H1 (cell line): ENCODE data around the gene BIRC2. TPM values are rescaled to one million over a fixed set of nuclear protein-coding genes. Genes with fewer than 3 reads are reported as not detected.

Experiments
- HDAC6 ChIP-seq: IDR thresholded peaks from one replicate; pipeline ENCODE4 v1.7.1; 2012; ENCODE audit warnings: low read depth, mild to moderate bottlenecking, inconsistent platforms, low read length, moderate library complexity
- SP2 ChIP-seq: IDR thresholded peaks from 2 replicates; pipeline ENCODE4 v1.6.1; 2012; ENCODE audit warnings: mild to moderate bottlenecking, low read length, inconsistent platforms
- TAF1 ChIP-seq: IDR thresholded peaks from 2 replicates; pipeline ENCODE4 v1.6.1; 2011; ENCODE audit warnings: mild to moderate bottlenecking, low read depth, low read length
- polyA plus RNA-seq, 7 experiments: library from polyadenylated mRNA; depleted of rRNA in 3 of 7; stranded (reverse) in 5 of 7; unstranded in 2 of 7; fragments of >200 nt in 5 of 7; fragments of 200-250 nt in 2 of 7; gene quantifications; 1 replicate in 5 of 7; 2 replicates in 1 of 7; 4 replicates in 1 of 7; pipeline versions ENCODE4 v1.2.1 to v1.2.3, GENCODE V29; 2011 to 2013; ENCODE audit warnings: missing spikeins in 2 of 7, mixed read lengths in 2 of 7
- total RNA-seq: library from RNA; stranded (reverse); fragmentation: NEBNext Ultra II Directional; extraction: Animal tissue kit (Norgen Biotek cat#: 25700); gene quantifications from 2 replicates; pipeline ENCODE4 v1.2.1, GENCODE V29; 2021

BIRC2 gene
- total and polyA plus RNA-seq, 2 of the 8 experiments (the other 6 are each of a cell fraction or from before 2014, with no cell fraction given), result 18.4 to 24.7 TPM

DNA sequence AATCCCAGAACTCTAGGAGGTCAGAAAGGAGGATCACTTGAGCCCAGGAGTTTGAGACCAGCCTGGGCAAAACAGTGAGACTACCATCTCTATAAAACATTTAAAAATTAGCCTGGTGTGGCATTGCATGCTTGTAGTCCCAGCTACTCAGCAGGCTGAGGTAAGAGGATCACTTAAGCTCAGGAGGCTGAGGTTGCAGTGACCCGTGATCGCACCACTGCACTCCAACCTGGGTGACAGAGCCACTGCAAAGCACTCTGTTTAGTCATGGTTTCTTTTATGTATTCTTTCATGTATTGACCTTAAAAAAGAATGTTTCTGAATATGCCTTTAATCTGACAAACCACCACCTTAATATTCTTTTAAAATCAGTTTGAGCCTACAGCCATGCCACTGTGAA lies 52.2 kb downstream of the BIRC2 start (continued):
- TF ChIP-seq TAF1 (no peak), HDAC6 (no peak), SP2 (no peak)
